GM10266 (cell line): ENCODE data around the gene STX3.

Experiments
- DNase-seq: peaks from one replicate; pipeline ENCODE4 v3.0.0; 2012; ENCODE audit errors: extremely low spot score
- CTCF ChIP-seq: IDR thresholded peaks from 2 replicates; pipeline ENCODE4 v1.5.1; 2012; ENCODE audit warnings: mild to moderate bottlenecking, low read depth; ENCODE audit not compliant: control insufficient read depth, insufficient read depth; ENCODE audit errors: missing control alignments

The STX3 gene

GRCh38 chr11:59754859-59755700 is at the start of gene STX3:
STX3 (plus strand) TSS chr11:59755376; CDS start chr11:59755606, 230 bp downstream.
- DNase-seq = peak; percentile 83
- no peak for TF ChIP-seq CTCF

- DNase-seq = no peak
- TF ChIP-seq CTCF = no peak
These were observed 48.5 kb upstream of the STX3 start for GRCh38 chr11:59706518-59707285.

GRCh38 chr11:59707371-59707770 is 47.8 kb upstream of the STX3 start:
- DNase-seq = no peak
- no peak for TF ChIP-seq CTCF

- TF ChIP-seq CTCF = no peak
- no peak for DNase-seq
These were observed 46.6 kb upstream of the STX3 start for GRCh38 chr11:59708537-59708936.

GRCh38 chr11:59710136-59710847 is 44.9 kb upstream of the STX3 start:
- TF ChIP-seq CTCF = no peak

GRCh38 chr11:59713745-59714144 is 41.4 kb upstream of the STX3 start, which contains the start of gene OR10V1:
OR10V1 (minus strand) TSS chr11:59713845; CDS start chr11:59713845, 0 bp downstream.
- TF ChIP-seq CTCF = no peak
- DNase-seq = no peak

More at GRCh38 chr11:59710136-59710847, 44.9 kb upstream of the STX3 start:
- DNase-seq = no peak
